HCT116 (cell line): Measurements from ENCODE around the gene C5orf22. TPM values are rescaled to one million over a fixed set of nuclear protein-coding genes. Genes with fewer than 3 reads are reported as not detected.

ENCODE experiments used
- ATAC-seq: fragments of 200-7000 bp; cut with Tn5 transposase; 2 replicates; pipeline ENCODE4 v1.9.1; 2020; ENCODE audit warnings: mild to moderate bottlenecking, moderate library complexity
- BruUV-seq: library from RNA; stranded (reverse); fragments of 400-500 nt; replicated peaks from 2 replicates; lab custom pipeline; 2021; lab: Mats Ljungman, UMichigan
- CTCF ChIA-PET: fragments of 300-600 bp; sonication (Branson Sonifier 250); formaldehyde crosslinking; loops from one replicate; lab custom pipeline; 2021; ENCODE audit warnings: antibody characterized with exemption; lab: Charles Lee
- POLR2A ChIA-PET: fragments of 300-600, 350-600 bp; sonication (Branson Sonifier 250); formaldehyde crosslinking; loops from one replicate; lab custom pipeline; 2021; ENCODE audit warnings: antibody characterized with exemption; lab: Charles Lee
- RAD21 ChIA-PET, 2 experiments: fragments of 300-600 bp; sonication (Branson Sonifier 250); formaldehyde crosslinking; loops; one replicate each; lab custom pipeline; 2023; ENCODE audit warnings: low total read pairs in 2 of 2; ENCODE audit not compliant: uncharacterized antibody in 2 of 2, unreplicated experiment in 2 of 2, low non-redundant PET in 1 of 2; lab: Charles Lee
- DNase-seq: peaks from one replicate; pipeline ENCODE4 v3.0.0-alpha.2; 2010; ENCODE audit warnings: low read depth, low spot score
- H2AFZ ChIP-seq: fragments of 200-600 bp; shearing (Covaris generic), sonication (generic); 2 replicates; pipeline ENCODE4 v1.6.1; 2017; ENCODE audit warnings: low read depth, mixed run types, mixed read lengths, antibody characterized with exemption, low read length; ENCODE audit not compliant: poor library complexity, severe bottlenecking
- H3K27ac ChIP-seq: 2 replicates; pipeline ENCODE4 v1.5.1; 2012; ENCODE audit warnings: low read depth, low read length
- H3K27me3 ChIP-seq: fragments of 200-600 bp; sonication (generic); 2 replicates; pipeline ENCODE4 v1.6.1; 2016; ENCODE audit warnings: mixed run types, low read length, mixed read lengths; ENCODE audit not compliant: insufficient read depth
- H3K36me3 ChIP-seq, 2 experiments: fragments of 200-500 bp in 1 of 2; fragments of 200-600 bp in 1 of 2; sonication (Bioruptor generic) in 1 of 2; sonication (generic) in 1 of 2; 2 replicates each; pipeline versions ENCODE4 v1.5.1 to v1.6.1; 2014 to 2016; ENCODE audit warnings: low read length in 2 of 2, inconsistent platforms in 1 of 2, mixed read lengths in 1 of 2, mixed run types in 1 of 2; ENCODE audit not compliant: insufficient read depth in 2 of 2, control insufficient read depth in 1 of 2
- H3K4me1 ChIP-seq, 2 experiments: fragments of 200-600 bp in 1 of 2; sonication (generic) in 1 of 2; 2 replicates each; pipeline versions ENCODE4 v1.5.1 to v1.6.1; 2012 to 2017; ENCODE audit warnings: low read length in 2 of 2, inconsistent platforms in 1 of 2, mild to moderate bottlenecking in 1 of 2, mixed read lengths in 1 of 2, mixed run types in 1 of 2, moderate library complexity in 1 of 2; ENCODE audit not compliant: insufficient read depth in 2 of 2, control insufficient read depth in 1 of 2
- H3K4me2 ChIP-seq: fragments of 200-600 bp; sonication (generic); 2 replicates; pipeline ENCODE4 v1.6.1; 2017; ENCODE audit warnings: mixed run types, low read length, mixed read lengths
- H3K4me3 ChIP-seq, 2 experiments: fragments of 200-600 bp in 1 of 2; sonication (generic) in 1 of 2; replicated peaks in 1 of 2; 2 replicates each; pipeline ENCODE4 v1.5.1; 2011 to 2016; ENCODE audit warnings: low read length in 2 of 2, control low read depth in 1 of 2, low read depth in 1 of 2, mild to moderate bottlenecking in 1 of 2, mixed read lengths in 1 of 2, mixed run types in 1 of 2
- H3K79me2 ChIP-seq: fragments of 200-600 bp; sonication (generic); 2 replicates; pipeline ENCODE4 v1.6.1; 2017; ENCODE audit warnings: mild to moderate bottlenecking, mixed run types, low read length, moderate library complexity, mixed read lengths; ENCODE audit not compliant: insufficient read depth
- H3K9ac ChIP-seq: fragments of 200-600 bp; sonication (generic); 2 replicates; pipeline ENCODE4 v1.6.1; 2016; ENCODE audit warnings: low read length, mixed read lengths
- H3K9me2 ChIP-seq: fragments of 200-600 bp; sonication (generic), shearing (Covaris generic); 2 replicates; pipeline ENCODE4 v1.6.1; 2017; ENCODE audit warnings: mixed run types, mild to moderate bottlenecking, moderate library complexity; ENCODE audit not compliant: insufficient read depth
- H3K9me3 ChIP-seq, 2 experiments: fragments of 200-500 bp in 1 of 2; fragments of 200-600 bp in 1 of 2; sonication (Bioruptor generic) in 1 of 2; sonication (generic) in 1 of 2; 2 replicates each; pipeline ENCODE4 v1.6.1; 2014 to 2017; ENCODE audit warnings: low read length in 2 of 2, mixed read lengths in 2 of 2, inconsistent platforms in 1 of 2, low read depth in 1 of 2, mild to moderate bottlenecking in 1 of 2, mixed run types in 1 of 2, moderate library complexity in 1 of 2; ENCODE audit not compliant: control insufficient read depth in 1 of 2, insufficient read depth in 1 of 2
- H4K20me1 ChIP-seq: fragments of 200-600 bp; sonication (generic), shearing (Covaris generic); 2 replicates; pipeline ENCODE4 v1.6.1; 2017; ENCODE audit warnings: mixed run types, mild to moderate bottlenecking, moderate library complexity; ENCODE audit not compliant: insufficient read depth
- ATF3 ChIP-seq: IDR thresholded peaks from 2 replicates; pipeline ENCODE4 v1.6.1; 2012
- POLR2A ChIP-seq: IDR thresholded peaks from 2 replicates; pipeline ENCODE4 v1.7.0; 2011; ENCODE audit warnings: borderline replicate concordance; ENCODE audit not compliant: insufficient read depth, insufficient read length; ENCODE audit errors: extremely low read depth
- POLR2AphosphoS5 ChIP-seq: IDR thresholded peaks from 2 replicates; pipeline ENCODE4 v1.6.1; 2011; ENCODE audit warnings: mild to moderate bottlenecking, low read depth, low read length, moderate library complexity
- RAD21 ChIP-seq: IDR thresholded peaks from 2 replicates; pipeline ENCODE4 v1.6.1; 2012; ENCODE audit warnings: low read depth, mild to moderate bottlenecking
- SIN3A ChIP-seq: IDR thresholded peaks from 2 replicates; pipeline ENCODE4 v1.6.1; 2012; ENCODE audit warnings: low read depth
- ZNF274 ChIP-seq: fragments of 200-500 bp; sonication (Bioruptor generic); IDR thresholded peaks from 2 replicates; pipeline ENCODE4 v1.6.1; 2014; ENCODE audit warnings: mild to moderate bottlenecking, low read depth, low read length, inconsistent platforms
- intact Hi-C: fragments of 100-400 bp; cut with micrococcal nuclease; formaldehyde crosslinking; loops from 2 replicates; pipeline ENCODE4 v1.10.0; 2022
- total RNA-seq: library from RNA; stranded (reverse); gene quantifications from one replicate; pipeline ENCODE4 v1.2.1, GENCODE V29; 2021; ENCODE audit not compliant: unreplicated experiment

The C5orf22 gene
- total RNA-seq, 1 experiment from 2014 or later, result 22.9 TPM

- ATAC-seq (no peak), DNase-seq (no peak)
- H3K4me2 ChIP-seq, result no peak overlapping the region
- intact Hi-C loops, result no loop called here
- H2AFZ ChIP-seq, result no peak overlapping the region
- H4K20me1 ChIP-seq, result no peaks in the 10 kb centered on the region
- no peak for TF ChIP-seq RAD21
- ChIA-PET POLR2A (no interaction called here), CTCF (no interaction called here), RAD21 (no interaction called here)
- peaks cover 5 to 11% of the 10 kb centered on the region in 2 experiments; a peak in 3 of 4 replicates for H3K36me3 ChIP-seq
- H3K4me3 ChIP-seq, result no peak overlapping the region
- H3K9ac ChIP-seq, result no peak overlapping the region
- H3K27ac ChIP-seq, result no peak overlapping the region
- H3K9me2 ChIP-seq, result no peaks in the 10 kb centered on the region
- no peaks in the 10 kb centered on the region for H3K9me3 ChIP-seq
- no peaks in the 10 kb centered on the region for H3K79me2 ChIP-seq
- no peaks in the 10 kb centered on the region for H3K4me1 ChIP-seq
- H3K27me3 ChIP-seq, result no peaks in the 10 kb centered on the region
- no TSS peak for BruUV-seq
These were observed 21.8 kb downstream of the C5orf22 start for GRCh38 chr5:31553863-31554262.

GRCh38 chr5:31554552-31554951 lies 22.5 kb downstream of the C5orf22 start:
- no peaks in the 10 kb centered on the region for H3K79me2 ChIP-seq
- no peaks in the 10 kb centered on the region for H3K27me3 ChIP-seq
- ATAC-seq (no peak), DNase-seq (no peak)
- no peaks in the 10 kb centered on the region for H3K9me2 ChIP-seq
- no peak overlapping the region for H3K4me2 ChIP-seq
- ChIA-PET RAD21 (no interaction called here), CTCF (no interaction called here), POLR2A (no interaction called here)
- no peaks in the 10 kb centered on the region for H4K20me1 ChIP-seq
- H3K27ac ChIP-seq, result no peak overlapping the region
- no peak overlapping the region for H2AFZ ChIP-seq
- intact Hi-C loops, result no loop called here
- TF ChIP-seq POLR2AphosphoS5, result no peak
- no peak for TF ChIP-seq SIN3A
- TF ChIP-seq ZNF274, result no peak
- TF ChIP-seq ATF3, result no peak
- TF ChIP-seq POLR2A, result no peak
- no peaks in the 10 kb centered on the region for H3K9me3 ChIP-seq
- H3K4me1 ChIP-seq, result no peaks in the 10 kb centered on the region
- H3K36me3 ChIP-seq, result peaks cover 5 to 11% of the 10 kb centered on the region in 2 experiments; a peak in 3 of 4 replicates
- H3K9ac ChIP-seq, result no peak overlapping the region
- no peak overlapping the region for H3K4me3 ChIP-seq
- BruUV-seq, result no TSS peak
